ENCODE measurements around the gene ARID1B. TPM values are rescaled to one million over a fixed set of nuclear protein-coding genes. Genes with fewer than 3 reads are reported as not detected.

Gene ARID1B
- total and polyA plus RNA-seq, 2 of the 13 experiments (the other 11 are each of a cell fraction or from before 2014, with no cell fraction given), result 20.1 to 32.6 TPM

DNA sequence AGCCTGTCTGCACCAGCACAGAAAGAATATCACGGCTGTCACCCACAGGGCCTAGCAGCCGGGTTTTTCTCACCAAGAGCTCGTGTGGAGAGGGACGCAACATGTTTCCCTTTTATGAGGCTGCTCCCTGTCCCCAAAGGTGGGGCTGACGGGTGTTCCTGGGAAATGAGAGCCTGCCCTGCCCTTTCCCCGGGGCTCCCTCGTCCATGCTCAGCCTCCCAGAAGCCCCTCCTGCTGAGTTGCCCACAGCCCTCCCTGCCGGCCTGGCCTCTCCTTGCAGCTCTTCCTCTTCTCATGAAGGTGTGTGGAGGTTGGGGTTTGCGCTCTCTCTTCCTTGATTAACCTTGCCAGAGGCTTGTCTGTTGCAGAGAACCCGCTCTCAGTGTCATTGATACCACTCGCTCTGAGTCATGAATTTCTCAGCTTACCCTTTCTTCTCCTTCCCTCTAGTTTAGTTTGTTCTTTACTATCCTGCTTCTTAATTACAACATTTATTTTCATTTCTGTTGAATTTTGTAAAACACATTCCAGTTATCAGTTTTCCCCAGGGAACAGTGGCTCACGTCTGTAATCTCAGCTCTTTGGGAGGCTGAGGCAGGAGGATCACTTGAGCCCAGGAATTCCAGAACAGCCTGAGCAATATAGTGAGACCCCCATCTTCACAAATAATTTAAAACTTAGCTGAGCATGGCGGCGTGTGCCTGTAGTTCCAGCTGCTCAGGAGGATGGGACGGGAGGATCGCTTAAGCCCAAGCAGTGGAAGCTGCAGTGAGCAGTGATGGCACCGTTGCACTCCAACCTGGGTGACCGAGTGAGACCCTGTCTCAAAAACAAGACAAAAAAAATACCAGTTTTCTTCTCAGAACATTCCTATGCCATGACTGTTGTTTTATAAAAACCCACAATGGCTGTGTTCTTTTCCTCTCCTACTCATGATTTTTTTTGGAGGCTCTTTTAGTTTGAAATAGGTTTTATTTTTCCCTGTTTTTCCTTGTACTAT, 442.3 kb downstream of the ARID1B start:
- no TSS peak for BruUV-seq (replicated peaks)
- Histone ChIP-seq H3K4me3 (replicated peaks in 1 of 3; ENCODE audit: insufficient read depth in 1 of 3, low read depth in 2 of 3, low read length in 3 of 3) (peak overlapping the region in 1 of 3 experiments; percentile 24; a peak in 1 of 6 replicates), H3K4me2 (ENCODE audit: low read depth, low read length) (peak overlapping the region; percentile 11), H3K27ac (ENCODE audit: extremely low read length, insufficient read depth, low read length) (no peak overlapping the region), H3K4me1 (ENCODE audit: insufficient read depth, low read length) (peaks cover 23% of the 10 kb centered on the region), H3K9me3 (ENCODE audit: low read length) (no peaks in the 10 kb centered on the region), H3K79me2 (ENCODE audit: insufficient read depth, low read length) (no peaks in the 10 kb centered on the region), H4K20me1 (ENCODE audit: insufficient read depth, low read length) (no peaks in the 10 kb centered on the region), H2AFZ (ENCODE audit: low read length) (no peak overlapping the region), H3K9ac (ENCODE audit: insufficient read depth, low read depth, low read length) (no peak overlapping the region), H3K27me3 (ENCODE audit: control insufficient read depth in 1 of 2, insufficient read depth in 2 of 2, low read length in 2 of 2) (peaks cover 11 to 47% of the 10 kb centered on the region in 2 experiments), H3K36me3 (replicated peaks in 1 of 2; ENCODE audit: control insufficient read depth in 1 of 2, insufficient read depth in 2 of 2, low read length in 2 of 2) (no peaks in the 10 kb centered on the region)
- ATAC-seq, result peak; percentile 53
- 54% methylated on average over 18 of the region's 18 CpGs for WGBS (ENCODE audit: low lambda C conversion rate)
- FAIRE-seq, result peak; percentile 8
- intact Hi-C loops (cut with micrococcal nuclease; ENCODE audit: unreplicated experiment) (loop anchor here (2.0 kb wide), 1 partner anchor 53 kb away; no protein-coding TSS in a partner anchor), in situ Hi-C loops (cut with HindIII; ENCODE audit: extremely low pct_ligation_motif_present, low pct_unique_long_range_greater_than_20kb) (no loop called here)
- ChIA-PET POLR2A (no interaction called here), CTCF (ENCODE audit: low intra/inter-chr PET ratio, low total read pairs) (no interaction called here)
- TF ChIP-seq, protein P1, sequence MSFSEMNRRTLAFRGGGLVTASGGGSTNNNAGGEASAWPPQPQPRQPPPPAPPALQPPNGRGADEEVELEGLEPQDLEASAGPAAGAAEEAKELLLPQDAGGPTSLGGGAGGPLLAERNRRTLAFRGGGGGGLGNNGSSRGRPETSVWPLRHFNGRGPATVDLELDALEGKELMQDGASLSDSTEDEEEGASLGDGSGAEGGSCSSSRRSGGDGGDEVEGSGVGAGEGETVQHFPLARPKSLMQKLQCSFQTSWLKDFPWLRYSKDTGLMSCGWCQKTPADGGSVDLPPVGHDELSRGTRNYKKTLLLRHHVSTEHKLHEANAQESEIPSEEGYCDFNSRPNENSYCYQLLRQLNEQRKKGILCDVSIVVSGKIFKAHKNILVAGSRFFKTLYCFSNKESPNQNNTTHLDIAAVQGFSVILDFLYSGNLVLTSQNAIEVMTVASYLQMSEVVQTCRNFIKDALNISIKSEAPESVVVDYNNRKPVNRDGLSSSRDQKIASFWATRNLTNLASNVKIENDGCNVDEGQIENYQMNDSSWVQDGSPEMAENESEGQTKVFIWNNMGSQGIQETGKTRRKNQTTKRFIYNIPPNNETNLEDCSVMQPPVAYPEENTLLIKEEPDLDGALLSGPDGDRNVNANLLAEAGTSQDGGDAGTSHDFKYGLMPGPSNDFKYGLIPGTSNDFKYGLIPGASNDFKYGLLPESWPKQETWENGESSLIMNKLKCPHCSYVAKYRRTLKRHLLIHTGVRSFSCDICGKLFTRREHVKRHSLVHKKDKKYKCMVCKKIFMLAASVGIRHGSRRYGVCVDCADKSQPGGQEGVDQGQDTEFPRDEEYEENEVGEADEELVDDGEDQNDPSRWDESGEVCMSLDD (CRISPR knock-in tag; IDR thresholded peaks at IDR 0.05; ENCODE audit: borderline replicate concordance), result no peak
- TF ChIP-seq, protein P2, sequence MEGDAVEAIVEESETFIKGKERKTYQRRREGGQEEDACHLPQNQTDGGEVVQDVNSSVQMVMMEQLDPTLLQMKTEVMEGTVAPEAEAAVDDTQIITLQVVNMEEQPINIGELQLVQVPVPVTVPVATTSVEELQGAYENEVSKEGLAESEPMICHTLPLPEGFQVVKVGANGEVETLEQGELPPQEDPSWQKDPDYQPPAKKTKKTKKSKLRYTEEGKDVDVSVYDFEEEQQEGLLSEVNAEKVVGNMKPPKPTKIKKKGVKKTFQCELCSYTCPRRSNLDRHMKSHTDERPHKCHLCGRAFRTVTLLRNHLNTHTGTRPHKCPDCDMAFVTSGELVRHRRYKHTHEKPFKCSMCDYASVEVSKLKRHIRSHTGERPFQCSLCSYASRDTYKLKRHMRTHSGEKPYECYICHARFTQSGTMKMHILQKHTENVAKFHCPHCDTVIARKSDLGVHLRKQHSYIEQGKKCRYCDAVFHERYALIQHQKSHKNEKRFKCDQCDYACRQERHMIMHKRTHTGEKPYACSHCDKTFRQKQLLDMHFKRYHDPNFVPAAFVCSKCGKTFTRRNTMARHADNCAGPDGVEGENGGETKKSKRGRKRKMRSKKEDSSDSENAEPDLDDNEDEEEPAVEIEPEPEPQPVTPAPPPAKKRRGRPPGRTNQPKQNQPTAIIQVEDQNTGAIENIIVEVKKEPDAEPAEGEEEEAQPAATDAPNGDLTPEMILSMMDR (CRISPR knock-in tag; IDR thresholded peaks at IDR 0.05), result peak; percentile 32
- no peak for TF ChIP-seq PAF1 (CRISPR knock-in tag; IDR thresholded peaks at IDR 0.05)
- no peak for TF ChIP-seq PCBP1 (IDR thresholded peaks at IDR 0.05; ENCODE audit: borderline replicate concordance, low read depth, low read length)
- TF ChIP-seq DR1 (CRISPR knock-in tag; IDR thresholded peaks at IDR 0.05), result no peak
- DNase-seq (ENCODE audit: low spot score), result peak; percentile 18
